NCI-H187 treated with DMSO at 0.1 percent for 48 hours (cell line): ENCODE data around the gene C19orf33.
"Not testable (repeated sequence)": the region's sequence is repeated elsewhere in the genome, so short reads cannot be mapped to it uniquely, and the experiment has no call there.

ENCODE experiments used
- DNase-seq: peaks from one replicate; lab custom pipeline; 2025; lab: John Stamatoyannopoulos, UW

C19orf33 gene

DNA sequence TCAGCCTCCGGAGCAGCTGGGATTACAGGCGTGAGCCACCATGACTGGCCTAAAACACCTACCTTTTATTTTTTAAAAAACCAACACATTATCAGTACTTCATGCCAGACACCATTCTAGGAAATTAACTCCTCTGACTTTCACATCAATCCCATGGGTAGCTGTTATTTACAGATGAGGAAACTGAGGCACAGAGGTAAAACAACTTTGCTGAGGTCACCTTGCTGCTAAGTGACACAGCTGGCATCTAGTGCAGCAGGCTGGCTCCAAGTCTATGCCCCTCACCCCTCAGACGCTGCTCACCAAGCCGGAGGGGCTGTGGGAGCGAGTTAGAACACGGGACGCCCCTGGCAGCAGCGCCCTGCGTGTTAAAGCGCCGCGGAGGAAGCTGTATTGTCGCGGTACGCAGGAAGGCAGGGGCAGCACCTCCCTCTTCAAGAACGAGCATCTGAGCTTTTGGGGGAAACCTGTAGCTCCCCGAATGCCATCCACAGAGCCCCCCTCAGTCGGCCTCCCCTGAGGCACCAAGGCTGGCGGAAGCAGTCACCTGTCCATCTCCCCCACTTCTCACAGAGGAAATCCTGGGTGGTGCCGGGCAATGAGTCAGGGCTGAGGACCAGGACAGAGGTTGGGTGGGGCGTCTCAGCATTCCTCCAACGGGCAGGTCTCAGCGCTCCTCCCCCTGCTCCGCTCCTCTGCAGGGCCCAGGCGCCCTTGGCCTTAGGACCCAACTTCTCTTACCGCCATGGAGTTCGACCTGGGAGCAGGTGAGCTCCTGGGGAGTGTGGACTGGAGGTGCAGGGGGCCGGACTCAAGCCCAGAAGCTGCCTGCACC lies at the start of gene C19orf33:
Gene C19orf33, plus strand, starts transcription at position 735 of the 835 bp plus-strand sequence. Its CDS starts 11 bp downstream, at position 746.
- no peak for DNase-seq

DNA sequence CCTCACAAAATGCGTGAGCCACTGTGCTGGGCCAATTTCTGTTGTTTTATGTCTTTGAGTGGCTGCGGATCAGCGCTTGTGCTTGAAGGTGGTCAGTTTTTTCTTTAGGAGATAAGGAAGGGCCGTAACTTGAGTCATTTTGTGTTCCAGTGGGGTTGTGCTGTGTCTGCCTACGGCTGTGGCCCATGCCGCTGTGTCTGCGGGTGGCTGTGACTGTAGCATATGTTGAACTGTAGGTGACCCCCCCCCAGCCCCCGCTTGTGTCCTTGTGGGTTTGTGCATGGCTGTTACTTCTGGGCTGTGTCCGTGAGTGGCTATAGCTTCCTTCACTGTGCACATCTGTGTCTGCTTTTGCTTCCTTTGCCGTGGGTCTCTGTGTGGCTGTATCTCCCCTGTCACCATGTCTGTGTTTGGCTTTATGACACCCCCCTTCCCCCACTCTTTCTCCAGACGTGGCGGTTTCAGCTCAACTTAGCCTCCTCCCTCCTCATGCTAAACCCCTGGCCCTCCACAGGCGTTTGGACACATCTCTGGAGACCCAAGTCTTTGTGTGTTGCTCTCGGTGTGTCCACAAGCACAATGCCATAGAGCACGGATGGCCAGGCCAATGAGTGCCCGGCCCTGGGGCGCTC lies 48.6 kb upstream of the C19orf33 start:
- DNase-seq: no peak

DNA sequence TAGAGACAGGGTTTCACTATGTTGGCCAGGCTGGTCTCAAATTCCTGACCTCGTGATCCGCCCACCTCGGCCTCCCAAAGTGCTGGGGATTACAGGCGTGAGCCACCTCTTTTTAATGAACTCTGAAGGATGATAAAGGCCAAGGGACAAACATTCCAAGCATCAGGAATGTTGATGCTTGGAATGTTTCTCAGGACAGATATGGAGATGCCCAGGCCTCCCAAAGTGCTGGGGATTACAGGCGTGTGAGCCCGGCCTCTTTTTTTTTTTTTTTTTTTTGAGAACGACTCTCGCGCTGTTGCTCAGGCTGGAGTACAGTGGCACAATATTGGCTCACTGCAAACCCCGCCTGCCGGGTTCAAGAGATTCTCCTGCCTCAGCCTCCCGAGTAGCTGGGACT lies 42.1 kb upstream of the C19orf33 start:
- DNase-seq: not testable (repeated sequence)

DNA sequence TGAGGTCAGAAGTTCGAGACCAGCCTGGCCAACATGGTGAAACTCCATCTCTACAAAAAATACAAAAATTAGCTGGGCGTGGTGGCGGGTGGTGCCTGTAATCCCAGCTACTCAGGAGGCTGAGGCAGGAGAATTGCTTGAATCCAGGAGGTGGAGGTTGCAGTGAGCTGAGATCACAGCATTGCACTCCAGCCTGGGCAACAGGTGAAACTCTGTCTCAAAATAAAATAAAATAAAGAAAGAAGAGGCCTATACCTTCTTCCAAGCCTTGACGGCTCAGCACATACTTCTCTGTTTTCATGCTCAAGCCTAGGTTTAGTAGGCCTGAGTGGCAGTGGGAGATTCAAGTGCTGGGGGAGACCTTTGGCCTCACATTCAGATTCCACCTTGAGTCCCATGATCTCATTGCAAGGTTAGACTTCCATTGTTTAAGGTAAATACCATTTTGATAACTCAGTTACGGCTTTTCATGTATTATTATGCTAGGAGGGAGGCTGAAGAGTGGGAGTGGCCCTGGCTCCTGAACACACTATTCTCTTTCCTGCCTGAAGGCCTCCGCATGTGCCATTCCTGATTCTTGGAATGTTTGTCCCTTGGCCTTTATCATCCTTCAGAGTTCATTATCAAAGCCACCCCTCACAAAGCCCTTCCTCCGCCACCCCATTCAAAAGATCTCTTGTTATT lies 41.3 kb upstream of the C19orf33 start:
- DNase-seq: no peak

DNA sequence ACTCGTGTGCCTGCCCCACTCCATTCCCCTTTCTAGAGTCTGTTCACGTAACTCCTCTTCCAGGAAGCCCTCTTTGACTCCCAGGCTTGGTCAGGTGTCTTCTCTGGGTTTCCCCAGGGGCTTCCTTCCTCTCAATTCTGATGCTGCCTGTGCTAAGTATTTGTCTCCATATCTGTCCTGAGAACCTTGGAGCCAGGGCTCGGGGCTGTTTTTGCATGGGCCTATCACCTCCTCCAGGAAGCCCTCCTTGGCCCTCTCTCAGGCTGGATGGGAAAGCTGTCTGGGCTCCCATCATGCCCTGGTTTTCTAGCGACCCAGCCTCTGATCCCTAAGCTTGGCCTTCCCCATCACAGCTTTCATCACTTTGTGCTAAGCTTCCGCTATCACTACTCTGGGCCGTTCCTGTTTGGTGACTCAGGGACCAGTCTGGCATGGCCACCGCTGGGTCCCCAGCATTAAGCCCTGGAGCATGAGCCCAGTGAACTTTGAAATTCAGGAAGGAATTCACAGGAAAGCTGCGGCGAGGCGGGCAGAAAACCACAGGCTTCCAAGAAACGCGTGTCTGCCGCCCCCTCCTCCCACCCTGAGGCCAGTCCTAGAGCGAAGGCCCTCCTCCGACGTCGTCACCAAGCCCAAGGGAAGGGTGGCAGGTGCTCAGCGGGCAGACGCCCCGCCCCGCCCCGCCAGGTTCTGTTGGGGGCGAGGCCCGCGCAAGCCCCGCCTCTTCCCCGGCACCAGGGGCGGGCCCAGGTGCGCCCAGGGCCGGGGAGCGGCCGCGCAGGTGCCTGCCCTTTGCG lies 40.2 kb upstream of the C19orf33 start:
- peak; percentile 96 for DNase-seq

DNA sequence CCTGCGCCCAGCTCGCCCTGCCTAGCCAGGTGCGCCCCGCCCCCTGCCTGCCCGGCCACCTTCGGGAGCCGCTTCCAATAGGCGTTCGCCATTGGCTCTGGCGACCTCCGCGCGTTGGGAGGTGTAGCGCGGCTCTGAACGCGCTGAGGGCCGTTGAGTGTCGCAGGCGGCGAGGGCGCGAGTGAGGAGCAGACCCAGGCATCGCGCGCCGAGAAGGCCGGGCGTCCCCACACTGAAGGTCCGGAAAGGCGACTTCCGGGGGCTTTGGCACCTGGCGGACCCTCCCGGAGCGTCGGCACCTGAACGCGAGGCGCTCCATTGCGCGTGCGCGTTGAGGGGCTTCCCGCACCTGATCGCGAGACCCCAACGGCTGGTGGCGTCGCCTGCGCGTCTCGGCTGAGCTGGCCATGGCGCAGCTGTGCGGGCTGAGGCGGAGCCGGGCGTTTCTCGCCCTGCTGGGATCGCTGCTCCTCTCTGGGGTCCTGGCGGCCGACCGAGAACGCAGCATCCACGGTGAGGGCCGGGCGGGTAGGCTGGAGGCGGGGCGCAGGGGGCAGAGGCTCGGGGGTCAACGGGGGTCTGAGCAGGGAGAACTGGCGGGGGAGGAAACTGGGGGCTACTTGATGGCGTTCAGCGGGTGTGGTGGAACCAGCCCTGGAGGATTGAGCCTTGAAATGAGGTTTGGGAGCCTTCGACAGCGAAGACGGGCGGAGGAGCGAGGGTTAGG lies 39.4 kb upstream of the C19orf33 start, which contains the start of gene SPINT2:
Gene SPINT2, plus strand, starts transcription at position 88 of the 727 bp plus-strand sequence. Its CDS starts 320 bp downstream, at position 408.
- peak; percentile 96 for DNase-seq

DNA sequence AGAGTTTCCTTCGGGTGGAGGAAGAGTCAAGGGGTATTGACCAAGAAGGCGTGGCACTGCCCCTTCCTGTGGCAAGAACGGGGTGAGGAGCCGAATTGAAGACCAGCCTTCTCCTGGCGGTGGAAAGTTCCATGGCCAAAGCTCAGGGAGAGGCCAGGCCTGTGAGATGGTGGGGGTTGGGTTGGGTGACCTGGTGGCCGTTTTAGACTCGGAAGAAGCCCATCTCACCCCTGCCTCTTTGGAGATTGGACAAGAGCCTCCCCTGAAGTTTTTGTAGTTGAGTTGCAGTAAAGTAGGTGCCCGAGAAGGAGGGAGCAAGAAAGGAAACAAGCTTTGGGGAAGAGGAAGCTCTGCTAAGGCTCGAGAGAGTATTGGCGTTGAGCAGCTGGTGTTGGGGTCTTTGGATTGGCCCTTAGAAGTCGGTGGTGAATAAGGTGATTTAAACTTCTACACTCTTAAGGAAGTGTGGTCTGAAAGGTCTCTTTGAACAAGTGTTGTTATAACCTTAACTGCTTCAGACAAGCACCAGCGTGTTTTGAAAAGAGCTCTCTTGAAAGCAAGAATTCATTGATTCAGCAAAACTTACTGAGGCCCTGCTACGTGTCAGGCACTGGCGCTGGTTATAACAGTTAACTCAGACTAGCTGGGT lies 38.7 kb upstream of the C19orf33 start:
- no peak for DNase-seq

DNA sequence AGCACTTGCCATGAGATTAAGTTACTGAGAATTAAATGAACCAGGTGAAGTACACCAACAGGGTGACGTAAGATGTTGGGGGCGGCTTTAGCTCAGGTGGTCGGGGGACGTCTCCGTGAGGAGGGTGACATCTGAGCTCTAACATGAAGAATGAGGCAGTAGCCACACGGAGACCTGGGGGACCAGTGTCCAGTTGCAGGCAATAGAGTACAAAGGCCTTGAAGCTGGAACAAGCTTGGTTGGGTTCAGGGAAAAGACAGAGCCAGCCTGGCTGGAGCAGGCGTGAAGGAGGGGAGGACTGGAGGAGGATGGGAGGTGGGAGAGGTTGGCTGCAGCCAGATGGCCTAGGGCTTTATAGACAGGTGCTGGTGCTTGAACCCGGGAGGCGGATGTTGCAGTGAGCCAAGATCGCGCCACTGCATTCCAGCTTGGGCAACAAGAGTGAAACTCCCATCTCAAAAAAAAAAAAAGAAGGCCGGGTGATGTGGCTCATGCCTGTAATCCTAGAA lies 38.1 kb upstream of the C19orf33 start:
- DNase-seq: no peak

DNA sequence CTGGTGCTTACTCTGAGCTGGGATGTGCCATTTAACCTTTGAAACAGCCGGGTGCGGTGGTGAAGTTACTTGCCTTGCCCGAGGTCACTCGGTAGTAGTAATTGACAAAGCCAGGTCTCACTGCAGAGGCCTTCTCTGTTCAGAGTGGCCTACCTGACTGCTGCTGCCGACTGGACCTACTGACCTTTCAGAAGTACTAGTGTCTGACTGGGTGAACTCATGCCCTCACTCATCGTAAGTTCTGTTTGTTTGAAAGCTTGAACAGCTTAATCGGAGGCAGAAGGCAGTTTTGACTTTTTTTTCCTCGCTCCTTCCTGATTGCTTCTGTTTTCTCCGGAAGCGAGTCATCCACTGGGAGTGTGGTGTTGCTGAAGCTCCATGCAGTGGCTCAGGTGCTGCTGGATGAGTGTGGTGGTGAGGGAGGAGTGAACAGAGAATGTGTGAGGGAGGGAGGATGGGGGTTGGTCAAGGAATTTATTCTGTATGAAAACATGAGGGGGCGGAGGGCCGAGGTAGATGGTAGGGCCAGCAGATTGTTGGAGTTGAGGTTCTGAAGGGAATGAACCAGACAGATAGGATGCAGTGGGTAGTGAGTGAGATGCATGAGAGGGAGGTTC lies 37.0 kb upstream of the C19orf33 start:
- DNase-seq: no peak

DNA sequence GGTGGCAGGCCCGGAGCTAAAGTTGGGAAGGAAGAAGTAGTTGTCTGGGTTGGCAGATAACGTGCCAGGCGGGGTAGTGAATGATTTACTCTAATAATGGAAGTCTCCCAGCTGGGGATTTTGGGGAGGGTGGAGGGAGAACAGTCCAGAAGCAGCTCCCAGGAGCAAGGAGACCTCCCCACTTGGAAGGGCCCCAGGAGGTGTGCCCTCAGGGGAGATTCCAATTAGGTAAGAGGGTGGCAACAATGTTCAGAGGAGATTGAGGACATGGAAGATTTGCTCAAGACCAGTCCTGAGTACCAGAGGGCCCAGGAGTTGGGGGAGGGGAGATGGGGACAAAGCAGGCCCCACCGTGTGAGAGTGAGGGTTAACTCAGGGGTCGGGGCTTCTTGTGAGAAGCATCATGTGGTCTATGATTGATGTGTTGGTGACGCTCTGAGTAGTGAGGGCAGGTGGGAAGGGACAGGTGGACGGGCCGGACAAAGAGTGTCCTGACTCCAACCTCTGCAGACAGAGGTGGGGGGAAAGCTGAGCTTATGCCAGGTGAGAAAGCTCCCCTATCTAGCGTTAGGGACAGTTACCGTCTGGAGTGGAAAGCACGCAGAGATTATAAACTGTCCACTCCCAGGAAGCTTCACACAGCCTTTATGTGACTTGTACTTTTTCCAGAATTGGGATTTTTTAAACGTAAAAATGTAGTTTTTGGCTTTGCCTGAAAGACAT lies 36.1 kb upstream of the C19orf33 start:
- no peak for DNase-seq

DNA sequence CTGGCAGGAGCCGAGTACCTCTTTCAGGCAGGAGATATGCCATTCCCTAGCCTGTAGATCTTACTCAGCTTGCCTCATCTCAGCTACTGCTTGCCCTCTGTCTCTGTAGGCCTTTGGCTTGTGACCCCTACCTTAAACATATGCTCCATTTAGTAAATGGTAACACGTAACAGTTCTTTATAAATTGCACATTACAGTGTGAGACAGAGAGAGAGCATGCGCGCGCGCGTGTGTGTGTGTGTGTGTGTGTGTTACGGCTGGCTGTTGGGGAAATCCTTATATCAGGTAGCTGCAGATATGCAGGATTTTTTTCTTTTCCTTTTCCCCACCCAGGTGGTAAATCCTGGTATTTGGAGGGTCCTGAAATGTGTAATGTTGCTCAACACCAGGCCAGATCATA lies 35.5 kb upstream of the C19orf33 start:
- DNase-seq: no peak

DNA sequence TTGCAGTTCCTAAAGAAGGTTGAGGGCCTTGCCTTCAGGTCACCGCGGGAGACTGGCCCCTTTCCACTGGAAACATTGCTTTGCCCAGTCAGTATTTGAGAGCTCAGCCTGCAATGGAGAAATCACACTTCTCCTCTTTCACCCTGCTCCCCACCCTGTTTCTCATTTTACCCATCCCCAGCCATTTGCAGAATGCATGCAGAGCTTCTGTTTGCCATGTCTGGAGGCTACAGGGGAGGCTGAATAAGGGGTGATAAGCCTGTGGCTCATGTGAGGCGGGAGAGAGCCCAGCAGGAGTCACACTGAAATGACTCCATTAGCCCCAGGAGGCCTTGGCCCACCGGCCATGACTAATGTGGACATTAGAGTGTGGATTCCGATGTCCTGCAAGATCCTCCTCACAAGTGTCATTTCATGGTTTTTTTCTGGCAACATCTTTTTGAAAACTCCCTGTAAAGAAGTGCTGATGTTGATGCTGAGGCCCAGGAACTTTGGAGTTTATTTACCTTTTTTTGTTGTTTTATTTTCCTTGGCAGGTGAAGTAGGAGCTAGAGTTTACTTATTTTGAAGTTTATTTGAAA lies 33.4 kb upstream of the C19orf33 start:
- DNase-seq: no peak

DNA sequence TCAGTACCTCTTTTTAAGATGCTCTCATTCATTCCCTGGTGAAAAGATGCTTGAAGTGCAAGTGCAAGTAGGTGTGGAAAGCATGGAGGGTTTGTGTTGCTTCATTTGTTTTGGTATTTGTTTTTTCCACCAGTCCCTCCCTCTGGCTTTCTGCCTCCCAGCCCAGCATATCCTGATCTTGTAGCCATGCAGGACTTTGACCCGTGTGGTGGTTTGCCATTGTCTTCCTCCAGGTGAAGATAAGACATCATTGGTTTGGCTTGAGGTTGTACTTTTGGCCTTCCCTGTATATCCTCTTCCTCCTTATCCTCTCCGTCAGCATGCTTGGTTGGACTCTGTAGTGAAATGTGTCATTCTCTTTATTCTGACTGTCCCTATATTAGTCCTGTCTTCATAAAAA lies 30.6 kb upstream of the C19orf33 start:
- DNase-seq: no peak

DNA sequence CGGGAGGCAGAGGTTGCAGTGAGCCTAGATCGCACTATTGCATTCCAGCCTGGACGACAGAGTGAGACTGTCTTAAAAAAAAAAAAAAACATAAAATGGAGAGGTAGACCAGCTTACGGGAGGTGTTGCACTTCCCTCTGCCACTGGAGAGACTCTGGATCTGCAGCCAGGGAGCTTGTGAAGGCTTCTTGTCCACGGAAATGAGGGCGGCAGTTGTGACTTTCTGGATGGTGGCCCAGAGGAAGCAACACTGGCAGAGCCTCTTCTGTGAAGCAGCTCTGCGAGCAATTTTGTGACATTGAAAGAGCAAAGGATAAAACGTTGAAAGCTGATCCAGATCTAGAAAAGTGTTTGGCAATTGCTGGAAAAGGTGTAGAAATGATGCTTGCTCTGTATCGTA lies 29.3 kb upstream of the C19orf33 start:
- DNase-seq: no peak

DNA sequence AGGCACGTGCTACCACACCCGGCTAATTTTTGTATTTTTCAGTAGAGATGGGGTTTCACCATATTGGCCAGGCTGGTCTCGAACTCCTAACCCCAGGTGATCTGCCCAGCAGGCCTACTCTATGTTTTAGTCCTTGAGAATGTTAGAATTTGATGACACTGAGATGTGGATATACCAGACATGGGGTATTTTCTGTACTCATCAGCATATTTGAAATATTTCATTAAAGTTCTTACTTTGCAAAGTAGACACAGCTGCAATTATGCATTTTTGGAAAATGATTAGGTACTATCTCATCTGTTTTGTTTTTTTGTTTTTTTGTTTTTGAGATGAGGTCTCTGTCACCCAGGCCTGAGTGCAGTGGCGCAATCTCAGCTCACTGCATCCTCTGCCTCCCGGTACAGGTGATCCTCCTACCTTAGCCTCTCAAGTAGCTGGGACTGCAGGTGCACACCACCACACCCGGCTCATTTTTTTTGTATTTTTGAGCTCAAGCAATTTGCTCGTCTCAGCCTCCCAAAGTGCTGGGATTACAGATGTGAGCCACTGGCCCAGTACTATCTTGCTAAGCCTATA lies 27.0 kb upstream of the C19orf33 start:
- no peak for DNase-seq

DNA sequence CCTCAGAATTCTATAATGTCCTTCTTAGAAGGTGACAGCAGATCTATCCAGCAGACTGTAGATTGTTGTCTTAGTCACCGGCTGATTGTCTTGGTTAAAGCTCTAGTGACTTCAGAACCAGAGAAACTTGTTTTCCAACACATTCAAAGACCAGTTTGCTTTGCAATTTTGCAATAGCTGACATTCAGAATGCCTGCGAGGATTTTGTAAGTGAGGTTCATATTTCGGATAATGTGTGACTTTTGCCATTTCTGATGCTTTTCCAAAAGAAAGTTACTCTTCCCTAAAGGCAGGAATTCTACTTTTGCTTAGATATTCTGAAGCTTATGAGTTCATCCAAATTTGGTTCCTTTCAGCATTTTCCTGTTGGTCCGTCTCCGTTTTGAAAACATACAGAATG lies 26.5 kb upstream of the C19orf33 start:
- DNase-seq: no peak

DNA sequence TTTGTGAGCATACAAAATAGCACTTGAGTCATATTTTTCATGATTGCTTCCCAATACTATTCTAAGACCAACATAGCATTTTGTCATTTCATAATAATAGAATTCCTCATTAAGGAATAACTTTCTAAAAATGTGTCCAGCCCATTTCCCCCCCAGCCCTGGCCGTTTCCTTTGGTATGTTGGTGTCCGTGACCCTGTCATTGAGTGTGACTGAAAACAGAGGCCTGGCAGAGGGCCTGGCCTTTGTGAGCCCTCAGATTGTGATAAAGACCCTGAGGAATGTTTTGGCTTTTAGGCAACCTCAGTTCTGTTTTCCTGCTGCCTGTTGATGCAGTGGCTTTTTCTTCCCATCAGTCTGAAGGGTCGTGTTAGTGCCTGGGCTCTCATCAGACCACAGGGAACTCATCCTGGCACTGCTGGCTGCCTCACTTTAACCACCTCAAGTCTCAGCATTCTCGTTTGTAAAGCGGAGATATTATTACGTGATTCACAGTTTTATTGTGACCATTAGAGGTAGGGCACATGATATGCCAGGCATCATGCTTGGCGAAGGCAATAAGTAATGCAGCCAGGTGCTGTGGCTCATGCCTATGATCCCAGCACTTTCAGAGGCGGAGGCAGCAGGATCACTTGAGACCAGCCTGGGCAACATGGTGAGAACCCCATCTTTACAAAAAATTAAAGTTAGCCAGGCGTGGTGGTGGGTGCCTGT lies 25.9 kb upstream of the C19orf33 start:
- no peak for DNase-seq

DNA sequence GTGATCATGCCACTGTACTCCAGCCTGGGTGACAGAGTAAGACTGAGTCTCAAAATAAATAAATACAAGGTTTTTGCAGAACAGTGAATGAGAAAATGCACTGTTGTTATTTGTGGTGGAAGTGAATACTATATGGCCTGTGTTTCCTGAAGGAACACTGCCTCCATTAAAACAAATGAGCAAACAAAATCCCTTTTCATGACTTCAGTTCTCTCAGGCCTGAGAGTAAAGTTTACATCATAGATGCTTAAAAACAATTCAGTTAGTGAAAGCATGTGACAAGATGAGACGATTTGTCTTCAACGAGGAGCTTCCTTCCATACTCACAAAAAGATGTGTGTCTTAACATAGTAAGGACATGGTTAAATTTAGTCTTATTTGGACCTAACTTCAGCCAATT lies 25.3 kb upstream of the C19orf33 start:
- DNase-seq: no peak
